NK-92 (cell line): ENCODE measurements around the gene LRRC27.

Experiments
- DNase-seq: peaks from one replicate; lab custom pipeline; 2025; ENCODE audit not compliant: unreplicated experiment; lab: John Stamatoyannopoulos, UW

The LRRC27 gene

GRCh38 chr10:132388891-132389432 lies 57.0 kb downstream of the LRRC27 start:
- DNase-seq = no peak

GRCh38 chr10:132389433-132390169 lies 57.6 kb downstream of the LRRC27 start:
- DNase-seq = no peak

- no peak for DNase-seq
These were observed 58.4 kb downstream of the LRRC27 start for GRCh38 chr10:132390170-132390920.

GRCh38 chr10:132390921-132391675 lies 59.1 kb downstream of the LRRC27 start:
- no peak for DNase-seq

- no peak for DNase-seq
These were observed 59.7 kb downstream of the LRRC27 start for GRCh38 chr10:132391676-132392020.

GRCh38 chr10:132392184-132392800 lies 60.3 kb downstream of the LRRC27 start:
- no peak for DNase-seq

GRCh38 chr10:132392811-132393694 lies 61.1 kb downstream of the LRRC27 start:
- no peak for DNase-seq

GRCh38 chr10:132393695-132394181 lies 61.7 kb downstream of the LRRC27 start:
- no peak for DNase-seq

GRCh38 chr10:132394201-132394811 lies 62.3 kb downstream of the LRRC27 start:
- no peak for DNase-seq

- DNase-seq = no peak
These were observed 63.1 kb downstream of the LRRC27 start for GRCh38 chr10:132394936-132395703.

- DNase-seq = no peak
These were observed 63.9 kb downstream of the LRRC27 start for GRCh38 chr10:132395704-132396493.

GRCh38 chr10:132396494-132397035 lies 64.6 kb downstream of the LRRC27 start:
- no peak for DNase-seq

- DNase-seq = no peak
These were observed 65.1 kb downstream of the LRRC27 start, which contains the start of gene PWWP2B for GRCh38 chr10:132397036-132397541. Gene PWWP2B, plus strand, starts transcription at chr10:132397200. Its CDS starts 27 bp downstream, at chr10:132397227.

- no peak for DNase-seq
These were observed 65.9 kb downstream of the LRRC27 start for GRCh38 chr10:132397671-132398565.

GRCh38 chr10:132398566-132398991 lies 66.6 kb downstream of the LRRC27 start:
- no peak for DNase-seq
